Activated naive CD4-positive, alpha-beta T cell treated with anti-CD3 and anti-CD28 coated beads, Interleukin-2, amount 50 U/mL, for 16 hours (primary cell): Measurements from ENCODE around the gene LRBA.

Source experiments
- DNase-seq: peaks from one replicate; pipeline ENCODE4 v3.0.0-alpha.2; 2020

The LRBA gene

DNA sequence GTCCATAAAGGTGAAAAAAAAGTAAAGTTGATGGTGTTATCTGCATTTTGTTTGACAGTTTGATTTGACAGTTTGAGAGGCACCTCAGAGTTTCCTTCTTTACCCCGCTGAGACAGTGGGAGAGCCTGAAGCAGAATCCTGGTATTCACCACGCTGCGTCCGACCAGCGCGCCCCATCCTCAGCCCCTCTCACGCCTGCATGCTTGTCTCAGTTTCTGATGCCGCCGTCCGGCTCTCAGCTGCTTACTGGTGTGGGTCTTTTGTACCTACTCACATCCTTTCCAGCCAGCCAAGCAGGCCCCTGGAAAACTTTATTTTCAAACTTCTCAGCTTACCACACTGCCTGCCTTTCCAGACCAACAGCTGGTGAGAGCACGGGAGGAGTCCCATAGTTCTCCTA is 761.7 kb downstream of the LRBA start:
- DNase-seq = no peak

DNA sequence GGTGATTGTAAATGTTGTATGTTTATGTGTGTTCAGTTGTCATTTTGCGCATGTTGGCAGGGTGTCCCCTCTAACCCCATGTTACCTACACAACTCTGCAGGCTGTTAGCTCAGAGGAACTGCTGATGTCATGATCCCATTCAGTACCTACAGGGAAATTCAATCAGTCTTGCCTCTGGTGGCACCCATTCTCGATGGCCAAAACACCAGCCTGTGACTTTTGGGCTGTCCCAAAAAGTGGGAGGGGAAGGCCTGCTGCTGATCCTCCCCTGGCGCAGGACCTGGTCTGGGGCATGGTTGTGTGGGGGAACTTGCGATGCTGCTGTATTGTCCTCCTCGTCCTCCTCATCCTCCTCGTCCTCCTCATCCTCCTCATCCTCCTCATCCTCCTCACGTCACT is 762.3 kb downstream of the LRBA start:
- DNase-seq = no peak

DNA sequence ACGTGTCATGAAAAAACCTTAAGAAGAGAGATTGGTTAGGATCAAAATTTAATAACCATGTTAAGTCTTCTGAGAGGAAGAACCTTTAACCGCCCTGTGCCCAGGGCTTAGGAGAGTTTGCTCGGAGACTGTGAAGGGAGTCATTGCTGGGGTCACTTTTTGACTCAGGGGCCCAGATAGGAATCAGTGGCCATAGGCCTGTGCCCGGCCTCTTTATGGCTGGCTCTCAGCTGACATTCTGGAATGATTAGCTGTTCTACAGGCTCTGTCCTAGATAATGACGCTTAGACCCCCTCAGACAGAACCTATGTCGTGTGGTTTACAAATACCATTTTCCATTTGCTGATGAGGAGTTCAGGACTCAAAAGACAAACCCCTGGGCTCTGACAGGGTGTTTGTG is 762.8 kb downstream of the LRBA start:
- no peak for DNase-seq

DNA sequence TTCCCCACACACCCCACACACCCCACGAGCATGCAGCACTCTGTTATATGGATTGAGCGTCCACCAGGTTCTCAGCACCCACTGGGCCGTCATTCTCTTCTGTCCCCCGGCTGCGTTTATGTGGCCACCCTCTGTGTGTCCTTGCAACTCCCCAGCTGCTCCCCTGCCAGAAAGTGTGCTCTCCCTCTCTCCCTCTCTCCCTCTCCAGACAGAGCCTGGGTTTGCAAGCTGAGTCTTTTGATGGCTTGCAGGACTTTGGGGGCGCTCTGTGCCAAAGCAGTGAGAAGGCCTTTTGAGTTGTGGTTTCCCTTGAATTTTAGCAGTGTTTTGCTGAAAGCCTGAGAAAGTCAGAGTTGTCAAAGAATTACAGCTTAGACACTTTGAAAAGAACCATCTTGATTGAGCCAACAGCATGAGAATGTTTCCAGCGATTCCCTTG is 763.3 kb downstream of the LRBA start:
- no peak for DNase-seq

DNA sequence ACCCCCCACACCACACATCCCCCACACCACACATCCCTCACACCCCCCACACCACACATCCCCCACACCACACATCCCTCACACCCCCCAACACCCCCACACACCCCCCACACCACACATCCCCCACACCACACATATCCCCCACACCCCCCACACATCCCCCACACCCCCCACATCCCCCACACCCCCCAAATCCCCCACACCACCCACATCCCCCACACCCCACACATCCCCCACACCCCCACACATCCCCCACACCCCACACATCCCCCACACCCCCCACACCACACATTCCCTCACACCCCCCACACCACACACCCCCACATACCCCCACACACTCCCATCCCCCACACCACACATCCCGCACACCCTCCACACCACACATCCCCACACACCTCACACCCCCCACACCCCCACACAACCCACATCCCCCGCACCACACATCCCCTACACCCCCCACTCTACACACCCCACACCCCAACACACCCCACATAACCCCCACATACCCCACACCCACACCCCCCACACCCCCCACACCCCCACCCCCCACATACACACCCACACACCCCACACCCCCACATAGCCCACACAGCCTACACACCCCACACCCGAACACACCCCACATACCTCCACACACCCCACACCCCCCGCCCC is 764.0 kb downstream of the LRBA start:
- no peak for DNase-seq

GRCh38 chr4:150250293-150250997 is 764.6 kb downstream of the LRBA start:
- DNase-seq = no peak

- no peak for DNase-seq
Measured at GRCh38 chr4:150248181-150248580, 766.9 kb downstream of the LRBA start.

DNA sequence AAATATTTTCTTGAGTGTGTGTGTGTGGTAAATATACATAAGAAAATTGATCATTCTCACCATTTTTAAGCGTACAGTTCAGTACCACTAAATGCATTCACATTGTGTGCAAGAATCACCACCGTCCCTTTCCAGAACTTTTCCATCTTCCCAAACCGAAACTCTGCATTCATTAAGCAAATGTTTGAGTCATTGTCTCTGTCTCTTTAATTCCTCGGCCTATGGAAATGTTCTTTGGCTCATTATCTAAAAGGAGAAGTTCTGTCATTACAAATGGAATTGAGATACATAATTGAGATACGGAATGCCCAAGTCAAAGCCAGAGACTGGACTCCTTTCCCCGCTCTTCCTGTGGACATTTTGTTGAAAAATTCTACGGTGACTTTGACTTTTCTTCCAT is 767.9 kb downstream of the LRBA start:
- no peak for DNase-seq

DNA sequence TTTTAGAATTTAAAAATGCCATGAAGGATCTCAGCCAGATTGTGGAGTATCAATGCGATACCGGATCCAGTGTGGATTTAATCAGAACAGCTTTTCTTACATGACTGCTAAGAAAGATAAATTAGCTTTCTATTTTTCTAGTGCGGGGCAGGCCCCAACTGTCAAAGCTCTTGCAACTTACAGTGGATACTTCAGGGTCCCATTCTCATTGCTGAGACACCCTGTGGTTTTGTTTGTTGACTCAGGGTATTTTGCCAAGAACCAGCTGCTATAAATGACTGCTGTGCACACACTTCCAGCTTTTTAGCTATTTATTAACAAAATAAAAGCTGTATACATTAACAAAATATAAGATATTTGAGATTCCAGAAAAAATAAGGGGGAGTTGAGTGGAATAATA is 770.5 kb downstream of the LRBA start:
- no peak for DNase-seq

DNA sequence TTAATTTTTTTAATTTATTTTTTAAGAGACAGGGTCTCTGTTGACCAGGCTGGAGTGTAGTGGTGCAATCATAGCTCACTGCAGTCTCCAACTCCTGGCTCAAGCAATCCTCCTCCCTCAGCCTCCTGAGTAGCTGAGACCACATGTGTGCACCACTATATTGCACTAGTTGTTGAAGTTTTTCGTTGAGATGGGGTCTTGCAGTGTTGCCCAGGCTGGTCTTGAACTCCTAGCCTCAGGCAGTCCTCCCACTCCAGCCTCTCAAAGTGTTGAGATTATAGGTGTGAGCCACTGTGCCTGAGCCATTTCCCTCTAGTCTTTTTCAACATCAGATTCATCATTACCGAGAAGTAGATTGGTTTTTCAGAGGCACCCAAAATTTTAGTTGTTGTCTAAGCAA is 771.2 kb downstream of the LRBA start:
- no peak for DNase-seq

DNA sequence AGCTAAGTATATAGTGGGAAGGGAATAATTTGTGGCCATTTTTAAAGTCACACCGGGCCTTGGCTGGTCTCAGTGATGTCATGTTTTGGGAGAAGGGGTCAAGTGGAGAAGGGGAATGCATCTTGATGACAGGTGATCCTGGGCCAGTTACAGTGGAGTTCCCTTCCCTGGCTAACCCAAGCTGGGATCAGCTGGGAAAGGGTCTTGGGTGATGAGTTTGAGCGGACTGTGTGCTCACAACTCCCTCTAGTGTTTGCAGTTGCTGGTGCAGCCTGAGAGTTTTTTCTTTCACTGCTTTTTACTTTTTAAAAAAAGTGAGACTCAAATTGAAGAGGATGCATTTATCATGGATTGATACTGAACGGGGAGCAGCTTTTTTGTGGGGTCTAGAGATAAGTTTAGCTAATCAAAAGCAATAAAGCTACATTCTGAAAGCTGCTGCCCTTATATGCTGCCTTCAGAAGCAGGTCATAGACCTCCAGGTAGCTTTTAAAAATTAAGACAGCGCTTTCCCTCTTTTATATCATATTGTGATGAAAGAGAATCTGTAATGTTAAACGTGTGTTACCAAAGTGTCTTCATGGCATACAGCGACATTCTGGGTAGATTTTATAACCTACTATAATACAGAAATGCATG is 772.1 kb downstream of the LRBA start:
- DNase-seq = no peak

GRCh38 chr4:150240011-150240410 is 775.1 kb downstream of the LRBA start:
- DNase-seq = no peak

- DNase-seq = no peak
Measured at GRCh38 chr4:150238591-150238990, 776.5 kb downstream of the LRBA start.

DNA sequence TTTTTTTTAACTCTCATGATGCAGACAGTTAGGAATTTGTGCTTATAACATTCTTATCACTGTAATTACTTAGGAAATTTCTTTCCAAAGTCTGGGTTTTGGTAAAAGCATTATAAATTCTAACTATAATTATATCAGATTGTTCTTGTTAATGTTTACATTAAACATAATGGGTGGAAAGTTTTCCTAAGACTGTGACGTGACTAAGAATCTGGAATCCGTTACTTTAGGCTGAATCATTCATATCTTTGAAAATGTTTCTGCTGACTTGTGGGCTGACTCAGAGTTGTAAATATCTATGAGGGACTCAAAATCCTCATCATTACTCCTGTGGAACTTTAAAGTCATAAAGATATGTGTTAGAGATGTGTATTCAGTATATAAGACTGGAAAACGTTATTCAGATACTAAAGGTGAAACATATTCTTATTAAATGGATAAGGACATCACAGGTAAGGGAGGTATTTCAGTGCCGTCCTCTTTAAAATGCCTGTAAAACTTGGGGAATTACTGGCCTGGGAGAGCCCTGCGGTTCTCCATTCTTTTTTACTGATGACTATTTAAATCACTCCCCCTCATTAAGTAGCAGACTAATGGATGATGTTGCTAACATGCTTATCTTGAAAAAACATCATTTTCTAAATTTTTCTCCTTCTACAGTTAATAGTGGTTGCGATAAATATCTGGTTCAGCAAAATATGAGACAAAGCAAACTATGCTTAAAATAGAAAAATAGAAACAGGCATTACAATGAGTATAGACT is 777.8 kb downstream of the LRBA start:
- DNase-seq = no peak

DNA sequence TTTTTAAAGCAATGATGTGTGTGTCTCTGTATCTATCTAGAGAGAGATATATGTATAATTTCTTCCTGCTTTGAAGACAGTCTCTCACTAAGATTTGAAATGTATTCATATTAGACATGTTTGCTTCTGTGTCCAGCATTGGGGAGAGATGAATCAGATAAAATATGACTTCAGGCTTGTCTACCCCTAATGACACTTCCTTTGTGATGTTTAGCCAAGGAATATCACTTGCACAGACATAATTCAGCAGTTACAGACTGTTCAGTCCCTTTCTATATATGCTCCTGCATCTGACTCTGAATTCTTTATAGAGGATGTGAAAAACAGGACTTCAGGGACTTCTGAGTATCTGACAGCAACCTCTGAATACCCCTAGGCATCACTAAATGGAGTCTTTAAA is 778.5 kb downstream of the LRBA start:
- DNase-seq = no peak

DNA sequence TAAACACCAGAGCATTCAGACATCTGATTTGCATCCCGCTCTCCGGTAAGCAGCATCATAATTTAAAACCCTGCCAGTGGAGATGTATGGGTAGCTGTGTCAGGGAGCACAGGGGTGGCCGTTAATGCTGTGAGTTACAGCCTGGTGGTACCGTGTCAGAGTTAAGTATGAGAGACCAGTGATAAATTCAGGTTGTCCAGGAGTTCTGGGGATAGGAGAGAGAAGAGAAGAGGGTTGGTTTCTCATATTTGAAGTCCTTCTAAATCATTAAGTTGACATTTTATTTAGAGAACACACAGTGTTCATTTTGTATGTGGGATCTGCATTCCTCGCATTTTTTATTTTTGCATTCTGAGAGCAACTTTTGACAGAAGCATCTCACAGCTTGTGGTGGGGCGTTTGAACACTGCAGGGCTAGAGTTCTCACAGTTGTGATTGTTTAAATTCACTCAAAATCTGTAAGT is 779.2 kb downstream of the LRBA start:
- no peak for DNase-seq

DNA sequence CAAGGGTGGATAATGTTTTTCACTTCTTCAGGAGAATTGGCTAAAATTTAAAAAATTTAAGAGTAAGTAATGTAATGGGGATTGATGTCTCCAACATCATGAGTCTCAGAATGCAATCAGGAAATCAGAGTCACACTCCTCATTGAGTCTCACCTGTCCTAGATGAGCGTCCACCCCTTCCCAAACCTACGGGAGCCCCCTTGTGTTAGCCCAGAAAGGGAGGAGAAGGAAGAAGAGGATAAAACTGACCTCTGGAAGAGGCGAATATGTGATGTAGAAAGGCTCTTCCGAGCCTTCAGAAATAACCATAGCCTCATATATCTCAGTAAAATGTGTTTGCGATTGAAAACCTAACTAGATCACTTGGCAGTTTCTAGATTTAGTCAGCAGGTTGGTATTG is 779.8 kb downstream of the LRBA start:
- no peak for DNase-seq

DNA sequence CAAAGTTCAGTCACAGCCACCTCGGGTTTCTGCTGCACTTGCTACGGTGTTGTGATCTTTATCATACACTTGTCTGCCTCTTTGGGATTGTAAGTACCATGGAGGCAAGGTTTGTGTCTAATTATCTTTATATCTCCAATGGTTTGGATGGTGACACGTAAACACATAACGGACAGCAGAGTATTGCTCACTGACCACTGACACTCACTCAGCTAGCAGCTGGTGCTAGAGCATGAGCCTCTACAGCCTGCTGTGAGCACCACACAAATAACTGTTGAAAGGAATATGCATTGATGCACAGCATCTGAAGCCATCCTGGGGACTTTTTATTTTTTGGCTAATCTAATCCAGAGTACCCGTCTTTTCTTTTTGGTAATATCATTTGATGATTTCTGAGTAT is 780.8 kb downstream of the LRBA start:
- no peak for DNase-seq

GRCh38 chr4:150232029-150232428 is 783.1 kb downstream of the LRBA start:
- DNase-seq = no peak

DNA sequence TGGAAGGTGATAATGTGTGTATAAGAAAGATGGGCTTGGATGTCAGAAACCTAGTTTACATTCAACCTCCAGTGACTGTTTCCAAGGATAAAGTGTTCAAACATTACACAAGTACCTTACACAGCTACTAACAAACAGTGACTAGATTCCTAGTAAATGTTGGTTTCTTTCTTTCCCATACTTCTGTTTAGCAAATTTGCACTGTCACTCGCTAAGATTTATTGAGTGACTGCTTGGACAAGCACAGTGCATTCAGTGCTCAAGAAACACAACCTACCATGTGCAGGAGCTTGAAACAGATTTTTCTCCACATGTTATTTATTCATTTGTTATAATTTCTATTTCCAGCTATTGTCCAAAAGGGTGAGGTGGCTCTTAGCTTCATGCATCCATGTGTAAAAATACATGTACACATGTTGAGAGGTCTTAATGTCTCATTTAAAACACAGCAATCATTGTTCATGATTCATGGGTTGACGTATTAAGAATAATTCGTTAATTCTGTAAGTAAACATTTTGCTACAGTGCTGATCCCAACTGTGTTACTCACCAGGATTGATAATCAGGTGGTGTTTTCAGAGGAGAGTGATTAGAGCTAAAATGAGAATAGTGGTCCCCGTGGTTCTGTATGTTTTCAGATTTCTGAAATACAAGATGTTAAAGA is 783.8 kb downstream of the LRBA start:
- no peak for DNase-seq

DNA sequence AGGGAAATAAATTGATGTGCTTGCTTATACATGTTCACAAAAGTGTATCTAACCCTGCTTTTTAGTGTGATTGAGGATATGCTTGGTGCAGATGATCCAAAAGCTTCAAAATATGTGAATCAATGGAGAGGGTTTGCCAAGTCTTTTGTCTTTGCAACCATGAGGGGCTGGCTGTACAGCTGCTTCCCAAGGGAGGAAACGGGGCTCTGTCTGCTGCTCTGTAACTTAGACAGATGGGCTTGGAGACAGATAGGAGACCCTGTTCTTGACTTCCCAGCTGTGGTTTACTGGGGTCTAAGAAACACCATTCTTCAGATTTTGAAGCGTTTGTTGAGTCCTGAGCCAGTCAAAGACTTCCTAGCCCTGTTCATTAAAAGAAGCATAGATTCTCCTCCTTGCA is 784.5 kb downstream of the LRBA start:
- DNase-seq = no peak

DNA sequence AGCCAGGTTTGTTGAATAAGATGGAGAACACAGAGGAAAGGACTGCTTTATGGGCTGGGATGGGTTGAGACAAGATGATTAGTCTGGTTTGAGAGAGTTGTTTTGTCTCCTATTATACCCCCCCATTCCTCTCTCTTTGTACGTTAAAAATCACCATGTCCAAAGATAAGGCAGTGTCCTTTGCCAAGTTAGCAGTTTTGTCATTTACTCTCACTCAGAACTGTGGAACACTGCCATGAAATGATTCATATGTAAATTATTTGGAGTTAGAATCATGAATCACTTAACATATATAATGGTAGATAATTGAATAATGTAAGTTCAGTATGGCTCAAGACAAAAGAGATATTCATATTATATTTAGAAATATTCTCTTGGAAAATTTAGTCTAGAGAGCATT is 785.6 kb downstream of the LRBA start:
- no peak for DNase-seq
